GM18873 (cell line): ENCODE measurements around the gene ZNF778.

Experiments
- ATAC-seq: cut with Tn5 transposase; IDR thresholded peaks from one replicate; pipeline ENCODE4 v1.9.1; 2021; ENCODE audit warnings: mild to moderate bottlenecking, moderate library complexity, moderate number of reproducible peaks; ENCODE audit not compliant: unreplicated experiment, low FRiP score

The ZNF778 gene

GRCh38 chr16:89273741-89274472 lies 56.4 kb downstream of the ZNF778 start:
- no peak for ATAC-seq

GRCh38 chr16:89274561-89275283 lies 57.2 kb downstream of the ZNF778 start:
- no peak for ATAC-seq

DNA sequence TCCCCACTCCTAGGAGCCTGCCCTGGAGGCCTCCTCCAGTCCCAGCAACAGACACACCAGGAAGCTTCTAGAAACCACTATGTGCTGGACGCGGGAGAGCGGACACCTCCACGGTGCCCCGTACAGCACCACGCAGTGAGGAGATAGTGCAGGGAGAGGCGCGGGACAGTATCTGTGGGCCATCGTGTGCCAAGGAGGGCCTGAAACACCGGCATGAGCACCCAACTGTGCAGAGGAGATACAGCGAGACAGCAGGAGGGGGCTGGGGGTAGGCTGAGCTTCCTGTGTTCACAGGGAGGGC lies 57.7 kb downstream of the ZNF778 start:
- no peak for ATAC-seq

DNA sequence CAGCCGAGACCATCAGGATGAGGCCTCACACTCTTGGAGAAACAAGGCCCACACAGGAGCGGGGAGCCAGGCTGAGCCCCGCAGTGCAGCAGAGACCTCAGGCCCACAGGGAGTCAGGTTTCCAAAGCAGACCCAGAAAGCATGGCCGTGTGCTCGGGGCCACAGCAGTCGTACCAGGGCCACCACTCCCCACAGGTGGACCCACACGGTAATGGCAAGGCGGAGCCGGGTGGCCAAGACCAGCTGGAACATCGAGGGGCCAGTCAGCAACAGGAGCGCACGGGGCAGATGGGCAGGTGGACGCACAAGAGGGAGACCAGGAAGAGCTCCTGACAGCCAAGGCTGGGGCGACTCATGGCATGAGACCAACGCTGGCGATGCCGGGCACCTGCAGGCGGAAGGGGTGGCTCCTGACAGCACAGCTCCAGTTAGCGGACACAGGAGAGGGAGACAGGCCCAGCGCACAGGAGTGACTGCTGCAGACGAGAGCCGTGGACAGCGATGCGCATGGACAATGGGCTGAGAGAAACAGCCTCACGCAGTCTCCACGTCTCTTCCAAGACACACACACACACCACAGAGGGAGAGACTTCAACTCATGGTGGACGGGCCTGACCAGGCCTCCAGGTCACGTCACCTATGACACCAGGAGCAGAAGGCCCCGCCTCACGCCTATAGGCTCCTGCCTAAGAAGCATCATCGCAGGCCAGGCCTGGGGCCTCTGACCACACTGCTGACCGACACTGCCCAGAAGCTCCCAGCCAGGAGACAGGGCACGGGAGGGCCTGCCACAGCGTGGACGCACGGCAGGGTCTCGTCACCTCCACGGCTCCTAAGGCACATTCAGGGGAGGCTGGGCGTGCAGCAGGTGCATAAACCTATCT lies 58.6 kb downstream of the ZNF778 start:
- ATAC-seq = no peak

DNA sequence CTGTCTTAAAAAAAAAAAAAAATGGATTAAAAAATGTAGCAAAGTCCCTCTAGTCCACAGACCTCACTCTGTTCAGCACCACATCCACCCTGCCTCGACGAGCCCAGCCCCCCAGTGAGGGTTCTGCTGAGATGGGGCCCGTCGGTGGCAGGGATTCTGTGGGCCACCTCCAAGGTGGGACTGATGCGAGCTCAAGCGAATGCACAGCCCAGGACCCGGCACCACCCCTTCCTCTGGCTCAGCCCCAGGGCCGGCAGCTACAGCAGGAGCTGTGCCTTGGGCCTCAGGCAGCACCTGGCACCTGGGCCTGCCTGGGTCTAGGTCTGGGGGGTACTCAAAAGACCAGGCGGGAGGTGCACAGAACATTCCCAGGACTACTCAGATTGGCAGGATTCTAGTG lies 59.5 kb downstream of the ZNF778 start:
- ATAC-seq = no peak

- no peak for ATAC-seq
Measured at GRCh38 chr16:89277641-89278341, 60.3 kb downstream of the ZNF778 start.

- ATAC-seq = no peak
Measured at GRCh38 chr16:89278441-89279240, 61.1 kb downstream of the ZNF778 start.

GRCh38 chr16:89279666-89280481 lies 62.4 kb downstream of the ZNF778 start:
- ATAC-seq = no peak

- no peak for ATAC-seq
Measured at GRCh38 chr16:89280546-89281188, 63.2 kb downstream of the ZNF778 start.

- no peak for ATAC-seq
Measured at GRCh38 chr16:89281189-89281577, 63.7 kb downstream of the ZNF778 start.

DNA sequence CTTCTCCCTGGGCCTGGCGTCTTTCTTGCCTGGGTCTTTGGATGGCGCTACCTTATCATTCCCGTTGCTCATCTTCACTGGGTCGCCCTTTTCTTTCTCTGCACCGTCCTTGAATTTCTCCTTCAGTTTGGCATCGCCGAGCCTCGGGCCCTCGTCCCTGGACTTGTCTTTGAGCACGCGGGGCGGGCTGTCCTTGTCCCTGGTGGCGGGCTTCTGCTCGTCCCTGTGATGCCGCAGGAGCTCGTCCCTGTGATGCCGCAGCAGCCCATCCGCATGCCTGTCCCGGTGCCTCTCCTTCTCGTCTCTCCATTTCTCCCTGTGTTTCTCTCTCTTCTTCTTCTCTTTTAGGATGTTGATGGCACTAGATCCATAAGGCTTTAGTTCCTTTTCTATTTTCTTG lies 64.3 kb downstream of the ZNF778 start:
- no peak for ATAC-seq

DNA sequence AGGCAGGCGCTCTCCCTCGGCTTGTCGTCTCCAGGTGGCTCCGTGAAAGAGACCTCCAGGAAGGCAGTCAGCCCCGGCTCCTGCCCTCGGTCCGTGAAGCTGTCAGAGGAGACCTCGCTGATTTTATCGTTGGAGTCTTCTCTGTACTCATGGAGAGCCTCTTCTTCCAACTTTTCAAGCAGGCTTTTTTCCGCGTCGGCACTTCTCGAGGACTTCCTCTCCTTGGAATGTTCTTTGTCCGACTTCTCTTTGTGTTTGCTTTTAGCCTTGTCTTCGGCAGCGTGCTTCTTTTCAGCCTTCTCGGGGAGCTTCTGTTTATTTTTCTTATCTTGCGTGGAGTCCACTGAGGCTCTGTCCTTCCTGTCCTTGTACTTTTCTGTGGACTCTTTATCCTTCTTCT lies 65.0 kb downstream of the ZNF778 start:
- ATAC-seq = no peak

- ATAC-seq = no peak
Measured at GRCh38 chr16:89283449-89283848, 65.9 kb downstream of the ZNF778 start.

DNA sequence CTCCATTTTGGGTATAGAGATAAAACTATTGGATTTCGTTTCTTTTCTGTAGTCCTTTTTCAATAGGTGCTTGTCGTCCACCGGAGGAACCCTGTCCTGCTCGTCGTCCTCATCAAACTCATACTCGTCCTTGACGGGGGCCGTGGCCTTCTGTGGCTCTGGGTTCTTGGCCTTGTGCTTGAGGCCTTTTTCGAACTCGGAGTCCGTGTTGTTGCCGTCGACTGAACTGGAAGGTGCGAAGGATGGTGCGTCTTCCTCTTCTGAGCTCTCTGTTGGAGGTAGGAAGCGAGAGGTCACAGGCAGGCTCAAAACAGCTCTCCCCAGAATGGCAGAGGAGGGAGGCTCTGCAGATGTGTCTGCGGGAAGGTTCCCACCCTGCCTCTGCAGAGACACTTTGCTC lies 67.9 kb downstream of the ZNF778 start:
- ATAC-seq = no peak

GRCh38 chr16:89286096-89286495 lies 68.6 kb downstream of the ZNF778 start:
- no peak for ATAC-seq
